ENCODE data around the gene BTC. TPM values are rescaled to one million over a fixed set of nuclear protein-coding genes. Genes with fewer than 3 reads are reported as not detected.

Gene BTC
- total RNA-seq, 2 donors from 2014 or later = 0.09 to 0.24 TPM

- H3K4me1 Mint-ChIP-seq = no peaks in the 10 kb centered on the region
- H3K9me3 ChIP-seq (ENCODE audit: control insufficient read depth, low read length) = no peaks in the 10 kb centered on the region
- TF ChIP-seq CTCF (conservative IDR thresholded peaks at IDR 0.05) = no peak
- no peak overlapping the region for H3K9ac ChIP-seq (ENCODE audit: extremely low read depth, low read length, poor library complexity, severe bottlenecking)
- no peaks in the 10 kb centered on the region for H3K4me1 ChIP-seq (ENCODE audit: control insufficient read depth, insufficient read depth, low read length)
- H3K36me3 Mint-ChIP-seq (ENCODE audit: low read depth) = no peaks in the 10 kb centered on the region
- no peaks in the 10 kb centered on the region for H3K36me3 ChIP-seq (ENCODE audit: control insufficient read depth, insufficient read depth, low read length)
- no peak for DNase-seq
- no peaks in the 10 kb centered on the region for H3K9me3 Mint-ChIP-seq
- no peak overlapping the region for H3K4me3 ChIP-seq (ENCODE audit: low read length)
- H3K27ac Mint-ChIP-seq = no peak overlapping the region
- H3K4me3 Mint-ChIP-seq = no peak overlapping the region
- H3K27me3 ChIP-seq (ENCODE audit: control insufficient read depth, insufficient read depth, low read length, poor library complexity, severe bottlenecking) = no peaks in the 10 kb centered on the region
- H3K27me3 Mint-ChIP-seq (ENCODE audit: insufficient read depth) = no peaks in the 10 kb centered on the region
- no peak overlapping the region for H3K27ac ChIP-seq (ENCODE audit: low read depth, low read length)
Measured at GRCh38 chr4:74752798-74753197, 41.5 kb downstream of the BTC start.

GRCh38 chr4:74751856-74752255, 42.5 kb downstream of the BTC start:
- Histone ChIP-seq H3K36me3 (ENCODE audit: control insufficient read depth, insufficient read depth, low read length) (no peaks in the 10 kb centered on the region), H3K27me3 (ENCODE audit: control insufficient read depth, insufficient read depth, low read length, poor library complexity, severe bottlenecking) (no peaks in the 10 kb centered on the region), H3K9me3 (ENCODE audit: control insufficient read depth, low read length) (no peaks in the 10 kb centered on the region), H3K4me3 (ENCODE audit: low read length) (no peak overlapping the region), H3K27ac (ENCODE audit: low read depth, low read length) (no peak overlapping the region), H3K4me1 (ENCODE audit: control insufficient read depth, insufficient read depth, low read length) (no peaks in the 10 kb centered on the region), H3K9ac (ENCODE audit: extremely low read depth, low read length, poor library complexity, severe bottlenecking) (no peak overlapping the region)
- TF ChIP-seq CTCF (conservative IDR thresholded peaks at IDR 0.05) = no peak
- Mint-ChIP-seq H3K27ac (no peak overlapping the region), H3K4me1 (no peaks in the 10 kb centered on the region), H3K4me3 (no peak overlapping the region), H3K9me3 (no peaks in the 10 kb centered on the region), H3K36me3 (ENCODE audit: low read depth) (no peaks in the 10 kb centered on the region), H3K27me3 (ENCODE audit: insufficient read depth) (no peaks in the 10 kb centered on the region)
- 93% methylated on average over 1 of the region's 1 CpG; no CpG with 5 or more reads in 1 of the 2 experiments for WGBS, 2 experiments (ENCODE audit: insufficient coverage in 1 of 2, insufficient read length in 1 of 2)
- DNase-seq = no peak

GRCh38 chr4:74751247-74751646, 43.1 kb downstream of the BTC start:
- no peak for DNase-seq
- Histone ChIP-seq H3K9me3 (ENCODE audit: control insufficient read depth, low read length) (no peaks in the 10 kb centered on the region), H3K36me3 (ENCODE audit: control insufficient read depth, insufficient read depth, low read length) (no peaks in the 10 kb centered on the region), H3K4me1 (ENCODE audit: control insufficient read depth, insufficient read depth, low read length) (no peaks in the 10 kb centered on the region), H3K27ac (ENCODE audit: low read depth, low read length) (no peak overlapping the region), H3K9ac (ENCODE audit: extremely low read depth, low read length, poor library complexity, severe bottlenecking) (no peak overlapping the region), H3K4me3 (ENCODE audit: low read length) (no peak overlapping the region), H3K27me3 (ENCODE audit: control insufficient read depth, insufficient read depth, low read length, poor library complexity, severe bottlenecking) (no peaks in the 10 kb centered on the region)
- Mint-ChIP-seq H3K4me3 (no peak overlapping the region), H3K9me3 (no peaks in the 10 kb centered on the region), H3K4me1 (no peaks in the 10 kb centered on the region), H3K27me3 (ENCODE audit: insufficient read depth) (no peaks in the 10 kb centered on the region), H3K27ac (no peak overlapping the region), H3K36me3 (ENCODE audit: low read depth) (no peaks in the 10 kb centered on the region)
- 73 to 75% methylated on average over 5 of the region's 5 CpGs for WGBS, 2 experiments (ENCODE audit: insufficient coverage in 1 of 2, insufficient read length in 1 of 2)
- no peak for TF ChIP-seq CTCF (conservative IDR thresholded peaks at IDR 0.05)
